Vagina (tissue), 2 donors: Measurements from ENCODE around the gene CAPN1. TPM values are rescaled to one million over a fixed set of nuclear protein-coding genes. Genes with fewer than 3 reads are reported as not detected.

Experiments
- DNase-seq, 2 donors: peaks; one replicate each; pipeline ENCODE4 v3.0.0-alpha.2; 2017; ENCODE audit errors: extremely low spot score in 2 of 2
- H3K27ac ChIP-seq: fragments of 200-600 bp; sonication (generic); one replicate; pipeline ENCODE4 v1.5.1; 2019
- H3K27me3 ChIP-seq: fragments of 200-600 bp; sonication (generic); one replicate; pipeline ENCODE4 v1.5.1; 2019
- H3K36me3 ChIP-seq, 2 donors: fragments of 200-600 bp; sonication (generic); one replicate each; pipeline ENCODE4 v1.5.1; 2017 to 2019
- H3K4me1 ChIP-seq: fragments of 200-600 bp; sonication (generic); one replicate; pipeline ENCODE4 v1.5.1; 2019
- H3K4me3 ChIP-seq, 2 donors: fragments of 200-600 bp; sonication (generic); 1 replicate in 1 of 2; 2 replicates in 1 of 2; pipeline ENCODE4 v1.5.1; 2016 to 2019
- H3K9me3 ChIP-seq: fragments of 200-600 bp; sonication (generic); one replicate; pipeline ENCODE4 v1.5.1; 2019
- CTCF ChIP-seq, 3 experiments: fragments of 450-650 bp in 2 of 3; fragments of 200-600 bp in 1 of 3; sonication (generic) in 1 of 3; IDR thresholded peaks; one replicate each; pipeline ENCODE4 v1.5.1; 2017 to 2019; ENCODE audit warnings: antibody characterized with exemption in 3 of 3, mild to moderate bottlenecking in 2 of 3, moderate library complexity in 2 of 3
- POLR2A ChIP-seq, 2 donors: fragments of 450-650 bp; IDR thresholded peaks; one replicate each; pipeline ENCODE4 v1.6.1; 2017; ENCODE audit warnings: antibody characterized with exemption in 2 of 2, mild to moderate bottlenecking in 2 of 2, moderate library complexity in 2 of 2
- POLR2AphosphoS5 ChIP-seq, 2 donors: sonication (generic); formaldehyde crosslinking; IDR thresholded peaks; one replicate each; pipeline ENCODE4 v1.9.0; 2017; ENCODE audit warnings: antibody characterized with exemption in 2 of 2, mild to moderate bottlenecking in 2 of 2, low read depth in 1 of 2; ENCODE audit not compliant: insufficient read depth in 1 of 2
- intact Hi-C: fragments of 100-400 bp; cut with DNase I; formaldehyde crosslinking; loops from one replicate; pipeline ENCODE4 v1.15.1; 2023
- total RNA-seq: library from RNA; depleted of rRNA; stranded (reverse); fragments of >200 nt; gene quantifications from one replicate; pipeline ENCODE4 v1.2.3, GENCODE V29; 2016

CAPN1 gene
- total RNA-seq, 1 donor from 2014 or later, result 302 TPM

- Histone ChIP-seq H3K4me3 (no peak overlapping the region), H3K9me3 (no peaks in the 10 kb centered on the region), H3K27me3 (no peaks in the 10 kb centered on the region), H3K4me1 (no peaks in the 10 kb centered on the region), H3K27ac (no peak overlapping the region), H3K36me3 (no peaks in the 10 kb centered on the region)
- TF ChIP-seq POLR2AphosphoS5 (IDR thresholded peaks at IDR 0.05; ENCODE audit: insufficient read depth in 1 of 2, low read depth in 1 of 2), result no peak
- no peak for TF ChIP-seq CTCF (IDR thresholded peaks at IDR 0.05)
- no peak for TF ChIP-seq POLR2A (IDR thresholded peaks at IDR 0.05)
- intact Hi-C loops, result no loop called here
- DNase-seq, result no peak
Measured at GRCh38 chr11:65159012-65159411, 22.7 kb upstream of the CAPN1 start.

GRCh38 chr11:65160643-65161042 lies 21.1 kb upstream of the CAPN1 start:
- Histone ChIP-seq H3K4me3 (no peak overlapping the region), H3K36me3 (no peaks in the 10 kb centered on the region), H3K27me3 (no peaks in the 10 kb centered on the region), H3K27ac (no peak overlapping the region), H3K9me3 (no peaks in the 10 kb centered on the region), H3K4me1 (no peaks in the 10 kb centered on the region)
- DNase-seq, result no peak
- intact Hi-C loops, result no loop called here
- TF ChIP-seq CTCF (IDR thresholded peaks at IDR 0.05), result no peak
- TF ChIP-seq POLR2A (IDR thresholded peaks at IDR 0.05), result no peak

- TF ChIP-seq POLR2A (IDR thresholded peaks at IDR 0.05) (no peak), CTCF (IDR thresholded peaks at IDR 0.05) (no peak), POLR2AphosphoS5 (IDR thresholded peaks at IDR 0.05; ENCODE audit: insufficient read depth in 1 of 2, low read depth in 1 of 2) (no peak)
- intact Hi-C loops, result no loop called here
- no peaks in the 10 kb centered on the region for H3K36me3 ChIP-seq
- no peak overlapping the region for H3K4me3 ChIP-seq
- no peaks in the 10 kb centered on the region for H3K9me3 ChIP-seq
- H3K27me3 ChIP-seq, result no peaks in the 10 kb centered on the region
- H3K4me1 ChIP-seq, result no peaks in the 10 kb centered on the region
- no peak for DNase-seq
- no peak overlapping the region for H3K27ac ChIP-seq
Measured at GRCh38 chr11:65163684-65164083, 18.0 kb upstream of the CAPN1 start.

GRCh38 chr11:65165410-65166317 lies 16.1 kb upstream of the CAPN1 start:
- TF ChIP-seq CTCF (IDR thresholded peaks at IDR 0.05), result no peak
- no peak for TF ChIP-seq POLR2A (IDR thresholded peaks at IDR 0.05)
- no peak for TF ChIP-seq POLR2AphosphoS5 (IDR thresholded peaks at IDR 0.05; ENCODE audit: insufficient read depth in 1 of 2, low read depth in 1 of 2)
- H3K36me3 ChIP-seq, result no peaks in the 10 kb centered on the region
- intact Hi-C loops, result no loop called here
- H3K27ac ChIP-seq, result no peak overlapping the region
- no peaks in the 10 kb centered on the region for H3K9me3 ChIP-seq
- H3K27me3 ChIP-seq, result no peaks in the 10 kb centered on the region
- H3K4me3 ChIP-seq, result peak overlapping the region; percentile 14
- no peaks in the 10 kb centered on the region for H3K4me1 ChIP-seq
- no peak for DNase-seq

GRCh38 chr11:65166893-65167292 lies 14.8 kb upstream of the CAPN1 start:
- Histone ChIP-seq H3K27me3 (no peaks in the 10 kb centered on the region), H3K4me1 (no peaks in the 10 kb centered on the region), H3K4me3 (no peak overlapping the region), H3K9me3 (no peaks in the 10 kb centered on the region), H3K36me3 (no peaks in the 10 kb centered on the region), H3K27ac (no peak overlapping the region)
- TF ChIP-seq POLR2A (IDR thresholded peaks at IDR 0.05) (no peak), CTCF (IDR thresholded peaks at IDR 0.05) (no peak), POLR2AphosphoS5 (IDR thresholded peaks at IDR 0.05; ENCODE audit: insufficient read depth in 1 of 2, low read depth in 1 of 2) (no peak)
- no peak for DNase-seq
- intact Hi-C loops, result no loop called here
